Left lobe of liver (tissue), 2 donors: ENCODE measurements around the gene EEF1E1. TPM values are rescaled to one million over a fixed set of nuclear protein-coding genes. Genes with fewer than 3 reads are reported as not detected.
A peak's percentile ranks its signal among the peaks of the same experiment; 100 is the strongest.
"Not testable (repeated sequence)": the region's sequence is repeated elsewhere in the genome, so short reads cannot be mapped to it uniquely, and the experiment has no call there.

Experiments
- ATAC-seq: fragments of 200-7000 bp; cut with Tn5 transposase; one replicate; pipeline ENCODE4 v1.9.1; 2020; ENCODE audit warnings: mild to moderate bottlenecking, moderate library complexity
- DNase-seq: peaks from one replicate; pipeline ENCODE4 v3.0.0-alpha.2; 2020; ENCODE audit warnings: low spot score
- total RNA-seq: library from RNA; stranded (reverse); gene quantifications from one replicate; pipeline ENCODE4 v1.2.1, GENCODE V29; 2021
- donor health status: DM: no; HTN: no; CAD: no; lungs with moderate emphysema.
- donor health status: DM: no; HTN: yes; CAD: no.

The EEF1E1 gene
- total RNA-seq, 1 donor from 2014 or later, result 5.8 TPM

- no peak for ATAC-seq
- DNase-seq, result no peak
These were observed 37.5 kb downstream of the EEF1E1 start for GRCh38 chr6:8064638-8065518.

- DNase-seq (peak; percentile 97), ATAC-seq (peak; percentile 96)
These were observed 38.3 kb downstream of the EEF1E1 start, which contains the start of gene BLOC1S5 for GRCh38 chr6:8063761-8064637. TSS of gene BLOC1S5 (minus strand) at chr6:8064389. CDS start at chr6:8064376, 13 bp downstream.

- ATAC-seq (no peak), DNase-seq (no peak)
These were observed 40.6 kb downstream of the EEF1E1 start for GRCh38 chr6:8061736-8062135.

- DNase-seq (no peak), ATAC-seq (no peak)
These were observed 42.0 kb downstream of the EEF1E1 start for GRCh38 chr6:8060346-8060745.

- DNase-seq, result no peak
These were observed 43.2 kb downstream of the EEF1E1 start for GRCh38 chr6:8059129-8059528.

GRCh38 chr6:8057793-8058192, 44.6 kb downstream of the EEF1E1 start:
- ATAC-seq (no peak), DNase-seq (no peak)

More at GRCh38 chr6:8059129-8059528, 43.2 kb downstream of the EEF1E1 start:
- no peak for ATAC-seq

GRCh38 chr6:8057263-8057662, 45.1 kb downstream of the EEF1E1 start:
- no peak for ATAC-seq
- DNase-seq, result no peak

- DNase-seq, result no peak
- peak; percentile 28 for ATAC-seq
These were observed 48.1 kb downstream of the EEF1E1 start for GRCh38 chr6:8054276-8054675.

GRCh38 chr6:8047541-8048292, 54.6 kb downstream of the EEF1E1 start:
- DNase-seq (no peak), ATAC-seq (no peak)

GRCh38 chr6:8045769-8046168, 56.6 kb downstream of the EEF1E1 start:
- not testable (repeated sequence) for ATAC-seq, DNase-seq

- no peak for DNase-seq
- ATAC-seq, result no peak
These were observed 59.1 kb downstream of the EEF1E1 start for GRCh38 chr6:8043221-8043620.

- no peak for ATAC-seq
These were observed 60.3 kb downstream of the EEF1E1 start for GRCh38 chr6:8041913-8042583.

GRCh38 chr6:8034107-8034506, 68.2 kb downstream of the EEF1E1 start:
- not testable (repeated sequence) for DNase-seq, ATAC-seq

More at GRCh38 chr6:8041913-8042583, 60.3 kb downstream of the EEF1E1 start:
- no peak for DNase-seq

GRCh38 chr6:8030920-8031319, 71.4 kb downstream of the EEF1E1 start:
- no peak for DNase-seq
- no peak for ATAC-seq

Other genes with a start within 250 kb of the EEF1E1 start
- gene TXNDC5, start 191.8 kb downstream of the EEF1E1 start, total RNA-seq, result 121 TPM
- 4.9 TPM for gene BLOC1S5, start 38.2 kb downstream of the EEF1E1 start, total RNA-seq